ENCODE results near the gene PTPRN2. TPM values are rescaled to one million over a fixed set of nuclear protein-coding genes. Genes with fewer than 3 reads are reported as not detected.

Gene PTPRN2
- total RNA-seq, 2 experiments from 2014 or later: 0.46 to 0.51 TPM

DNA sequence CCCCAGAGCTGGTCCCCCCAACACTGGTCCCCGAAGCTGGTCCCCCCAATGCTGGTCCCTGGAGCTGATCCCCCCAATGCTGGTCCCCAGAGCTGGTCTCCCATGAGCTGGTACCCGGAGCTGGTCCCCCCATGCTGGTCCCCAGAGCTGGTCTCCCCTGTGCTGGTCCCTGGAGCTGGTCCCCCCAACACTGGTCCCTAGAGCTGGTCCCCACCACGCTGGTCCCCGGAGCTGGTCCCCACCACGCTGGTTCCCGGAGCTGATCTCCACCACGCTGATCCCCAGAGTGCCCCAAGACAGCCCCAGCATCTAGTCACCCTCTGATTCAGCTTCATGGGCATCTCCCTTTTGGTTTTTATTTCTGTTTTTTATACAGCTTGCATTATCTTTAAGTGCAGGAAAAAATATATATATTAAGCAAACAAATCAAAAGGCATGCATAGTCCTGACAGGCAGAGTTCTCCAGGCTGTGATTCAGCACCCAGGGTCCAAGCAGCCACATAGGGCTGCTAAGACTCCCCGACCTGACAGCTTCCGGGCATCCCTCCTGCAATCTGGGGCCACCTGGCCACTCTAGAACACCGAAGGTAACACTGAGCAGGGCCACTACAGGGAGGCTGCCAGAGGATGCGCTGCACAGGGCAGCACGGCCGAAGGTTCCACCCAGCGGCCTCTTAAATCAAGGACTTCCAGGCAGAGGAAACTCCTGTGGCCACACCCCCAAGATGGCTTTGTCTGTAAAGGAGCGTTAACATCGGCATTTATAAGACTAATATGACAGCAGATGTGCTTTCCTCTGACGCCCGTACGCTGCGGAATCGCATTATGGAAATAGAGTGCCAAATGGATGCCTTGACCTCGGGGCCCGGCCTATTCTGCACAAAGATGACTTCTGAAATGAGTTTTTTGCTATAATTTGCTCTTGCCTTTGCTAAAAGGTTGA lies 215.0 kb downstream of the PTPRN2 start:
- no peaks in the 10 kb centered on the region for H3K9me3 Mint-ChIP-seq (ENCODE audit: low read depth)
- H3K27ac Mint-ChIP-seq: no peak overlapping the region
- ATAC-seq (no peak), DNase-seq (no peak)
- ChIA-PET CTCF (no interaction called here), POLR2A (no interaction called here)
- intact Hi-C loops (cut with DNase I, micrococcal nuclease): no loop called here
- H3K4me3 Mint-ChIP-seq: no peak overlapping the region
- H3K4me1 Mint-ChIP-seq: peaks cover 9% of the 10 kb centered on the region
- H3K36me3 Mint-ChIP-seq (ENCODE audit: low read depth): no peaks in the 10 kb centered on the region
- H3K27me3 Mint-ChIP-seq: peaks cover 9% of the 10 kb centered on the region

DNA sequence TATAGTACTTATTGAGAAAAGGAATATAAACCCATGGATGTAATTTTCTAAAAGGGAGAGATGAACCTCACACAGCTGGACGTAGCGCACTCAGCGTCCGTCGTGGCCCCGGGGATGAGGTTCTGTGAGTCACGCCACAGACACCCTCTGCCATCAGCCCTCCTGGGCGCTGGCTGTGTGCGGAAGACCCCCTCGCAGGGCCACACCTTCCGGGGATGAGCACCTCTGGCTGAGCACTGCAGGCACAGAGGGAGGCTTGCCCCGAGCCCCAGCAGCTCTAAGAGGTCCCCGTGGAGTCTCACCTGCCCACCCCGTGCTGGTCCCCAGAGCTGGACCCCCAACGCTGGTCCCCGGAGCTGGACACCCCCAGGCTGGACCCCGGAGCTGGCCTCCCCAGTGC lies 215.8 kb downstream of the PTPRN2 start:
- POLR2A ChIA-PET: no interaction called here
- DNase-seq (no peak), ATAC-seq (no peak)
- Mint-ChIP-seq H3K9me3 (ENCODE audit: low read depth) (no peaks in the 10 kb centered on the region), H3K4me3 (no peak overlapping the region), H3K27me3 (peaks cover 9% of the 10 kb centered on the region), H3K36me3 (ENCODE audit: low read depth) (no peaks in the 10 kb centered on the region), H3K27ac (no peak overlapping the region), H3K4me1 (peaks cover 7% of the 10 kb centered on the region)
- intact Hi-C loops (cut with DNase I, micrococcal nuclease): no loop called here
- CTCF ChIA-PET: no interaction called here

DNA sequence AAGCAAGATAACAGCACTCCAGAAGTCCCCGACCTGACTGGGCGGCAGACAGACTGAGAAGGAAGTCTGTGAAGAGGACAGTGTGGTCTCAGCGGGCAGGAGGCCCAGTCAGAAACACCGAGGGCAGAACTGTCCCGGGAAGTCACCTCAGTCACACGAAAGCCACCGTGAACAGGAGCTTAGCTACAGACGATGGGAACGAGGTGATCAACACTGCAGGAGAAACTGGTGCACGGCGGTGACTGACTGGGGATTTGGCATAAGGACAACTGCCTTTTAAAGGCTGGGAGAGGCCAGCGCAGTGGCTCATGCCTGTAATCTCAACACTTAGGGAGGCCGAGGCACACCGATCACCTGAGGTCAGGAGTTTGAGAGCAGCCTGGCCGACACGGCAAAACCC lies 217.8 kb downstream of the PTPRN2 start:
- no peak for ATAC-seq
- CTCF ChIA-PET: interaction anchor here (0.8 kb wide), 1 partner anchor 18 kb away, joined by 3 read pairs; no protein-coding TSS in a partner anchor
- H3K27ac Mint-ChIP-seq: no peak overlapping the region
- peaks cover 9% of the 10 kb centered on the region for H3K27me3 Mint-ChIP-seq
- POLR2A ChIA-PET: no interaction called here
- DNase-seq: no peak
- no peaks in the 10 kb centered on the region for H3K36me3 Mint-ChIP-seq (ENCODE audit: low read depth)
- intact Hi-C loops (cut with DNase I, micrococcal nuclease): no loop called here
- H3K9me3 Mint-ChIP-seq (ENCODE audit: low read depth): no peaks in the 10 kb centered on the region
- no peak overlapping the region for H3K4me3 Mint-ChIP-seq
- no peaks in the 10 kb centered on the region for H3K4me1 Mint-ChIP-seq

DNA sequence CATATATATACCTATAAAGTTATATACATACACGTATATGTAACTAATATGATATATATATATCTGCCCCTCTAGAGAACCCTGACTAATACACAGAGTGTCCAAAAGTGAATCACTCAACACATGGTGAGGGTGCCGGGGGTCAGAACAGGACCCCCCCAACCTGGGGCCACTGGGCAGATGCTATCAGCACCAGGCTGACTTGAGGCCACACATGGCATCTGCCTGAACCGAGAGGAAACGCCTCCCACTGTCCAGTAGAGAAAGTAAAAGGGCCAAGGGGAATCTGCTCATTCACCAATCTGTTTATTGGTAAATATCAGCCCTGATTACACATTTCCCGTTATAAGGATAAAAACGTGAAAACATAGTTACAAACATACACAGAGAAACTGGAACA lies 218.3 kb downstream of the PTPRN2 start:
- Mint-ChIP-seq H3K36me3 (ENCODE audit: low read depth) (no peaks in the 10 kb centered on the region), H3K27me3 (peaks cover 5% of the 10 kb centered on the region), H3K9me3 (ENCODE audit: low read depth) (no peaks in the 10 kb centered on the region), H3K4me3 (no peak overlapping the region), H3K27ac (no peak overlapping the region), H3K4me1 (no peaks in the 10 kb centered on the region)
- intact Hi-C loops (cut with DNase I, micrococcal nuclease): no loop called here
- POLR2A ChIA-PET: no interaction called here
- ATAC-seq (no peak), DNase-seq (no peak)
- CTCF ChIA-PET: no interaction called here

DNA sequence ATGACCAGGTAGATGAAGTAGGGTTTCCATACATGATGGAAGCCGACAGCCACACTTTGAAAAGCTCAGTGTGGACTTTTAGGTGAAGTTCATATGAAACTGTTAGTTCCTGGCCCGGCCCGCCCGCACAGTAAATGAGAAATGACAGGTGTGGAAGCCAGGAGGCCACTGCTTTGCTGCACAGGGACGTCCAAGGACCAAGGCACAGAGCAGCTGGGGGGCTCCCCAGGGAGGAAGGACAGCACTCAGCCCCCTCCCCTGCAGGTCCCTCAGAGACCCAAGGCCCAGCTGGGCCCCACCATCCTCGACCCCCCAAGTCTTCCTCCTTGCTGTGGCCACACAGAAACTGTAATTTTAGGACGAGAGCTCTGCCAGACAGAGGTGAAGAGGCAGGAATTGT lies 219.2 kb downstream of the PTPRN2 start:
- peaks cover 3% of the 10 kb centered on the region for H3K27me3 Mint-ChIP-seq
- intact Hi-C loops (cut with DNase I, micrococcal nuclease): no loop called here

DNA sequence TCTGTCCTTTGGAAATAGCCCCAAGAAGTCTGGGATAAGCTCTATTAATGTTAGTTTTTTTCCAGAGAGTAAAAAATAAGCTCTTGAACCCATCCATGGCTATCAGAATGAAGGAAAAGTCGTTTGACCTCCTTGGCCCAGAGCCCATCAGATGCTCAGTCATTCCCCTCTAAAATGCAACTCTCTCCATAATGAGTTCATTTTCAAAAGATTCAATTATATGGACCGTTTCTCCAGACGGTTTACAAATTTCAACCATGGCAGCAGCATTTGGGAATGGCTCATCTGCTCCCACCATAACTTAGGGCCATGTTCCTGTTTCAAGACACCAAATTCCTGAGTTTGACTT lies 220.0 kb downstream of the PTPRN2 start:
- ChIA-PET POLR2A (no interaction called here), CTCF (interaction anchor here (0.7 to 0.8 kb wide), 2 partner anchors 60 to 1616 kb away, joined by 3 to 4 read pairs; no protein-coding TSS in a partner anchor)
- Mint-ChIP-seq H3K27me3 (peaks cover 3% of the 10 kb centered on the region), H3K9me3 (ENCODE audit: low read depth) (no peaks in the 10 kb centered on the region), H3K4me1 (no peaks in the 10 kb centered on the region), H3K4me3 (no peak overlapping the region), H3K36me3 (ENCODE audit: low read depth) (no peaks in the 10 kb centered on the region), H3K27ac (no peak overlapping the region)
- ATAC-seq (no peak), DNase-seq (no peak)
- intact Hi-C loops (cut with DNase I, micrococcal nuclease): no loop called here

More for the DNA sequence above, 219.2 kb downstream of the PTPRN2 start:
- Mint-ChIP-seq H3K4me3 (no peak overlapping the region), H3K36me3 (ENCODE audit: low read depth) (no peaks in the 10 kb centered on the region), H3K4me1 (no peaks in the 10 kb centered on the region), H3K27ac (no peak overlapping the region), H3K9me3 (ENCODE audit: low read depth) (no peaks in the 10 kb centered on the region)
- ChIA-PET CTCF (no interaction called here), POLR2A (no interaction called here)
- ATAC-seq: no peak
- no peak for DNase-seq

DNA sequence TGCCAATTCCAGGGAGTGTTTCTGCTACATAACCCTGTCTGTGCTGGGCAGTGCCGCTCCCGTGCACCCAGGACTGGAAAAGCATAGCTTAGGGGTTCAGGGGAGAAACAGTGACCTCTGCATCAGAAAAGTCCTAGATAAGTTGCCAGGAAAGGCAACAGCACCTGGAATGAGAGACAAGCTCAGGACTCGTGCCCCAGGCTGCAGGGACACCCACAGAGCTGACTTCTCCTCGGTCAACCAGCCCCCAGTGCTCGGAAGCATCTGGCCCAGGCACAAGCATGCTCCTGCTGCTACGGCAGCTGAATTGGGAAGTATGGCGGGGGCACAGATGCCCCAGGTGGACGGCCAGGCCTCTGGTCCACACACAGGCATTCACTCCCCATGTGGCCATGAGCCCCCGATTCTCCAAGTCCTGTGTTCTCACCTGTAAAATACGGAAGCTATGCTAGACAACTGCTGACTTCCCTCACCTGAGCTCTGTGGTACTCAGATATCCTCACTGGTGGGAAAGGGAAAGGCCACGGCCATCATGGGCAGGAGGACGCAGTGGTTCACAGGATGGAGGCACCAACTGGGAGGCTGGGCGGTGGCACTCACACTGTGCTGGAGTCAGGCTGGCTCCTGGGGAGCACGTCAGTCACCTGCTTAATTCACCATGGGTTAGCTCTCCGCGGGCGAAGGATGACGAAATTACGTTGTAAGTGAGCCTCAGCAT lies 220.5 kb downstream of the PTPRN2 start:
- no peak for ATAC-seq
- Mint-ChIP-seq H3K36me3 (ENCODE audit: low read depth) (no peaks in the 10 kb centered on the region), H3K27ac (no peak overlapping the region), H3K27me3 (peaks cover 3% of the 10 kb centered on the region), H3K4me3 (no peak overlapping the region), H3K9me3 (ENCODE audit: low read depth) (no peaks in the 10 kb centered on the region), H3K4me1 (no peaks in the 10 kb centered on the region)
- CTCF ChIA-PET: interaction anchor here (0.6 to 0.8 kb wide), 3 partner anchors 59 to 1615 kb away, joined by 3 to 4 read pairs (median 3); no protein-coding TSS in a partner anchor
- intact Hi-C loops (cut with DNase I, micrococcal nuclease): no loop called here
- POLR2A ChIA-PET: no interaction called here
- no peak for DNase-seq

DNA sequence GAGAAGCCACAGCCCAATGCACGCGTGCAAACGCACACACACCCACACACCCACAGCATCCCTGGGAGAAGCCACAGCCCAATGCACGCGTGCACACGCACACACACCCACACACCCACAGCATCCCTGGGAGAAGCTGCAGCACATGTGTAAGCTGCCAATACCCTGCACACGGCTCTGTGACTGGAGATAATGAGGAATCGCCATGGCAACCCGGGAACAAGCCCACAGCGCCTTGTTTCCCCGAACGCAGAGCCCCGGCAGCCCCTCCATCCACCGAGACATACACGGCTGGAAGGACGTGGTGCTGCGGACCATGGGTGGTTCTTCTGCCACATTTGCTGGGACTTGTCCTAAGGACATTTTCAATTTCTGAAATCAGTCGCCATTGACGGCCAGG lies 221.3 kb downstream of the PTPRN2 start:
- peaks cover 3% of the 10 kb centered on the region for H3K27me3 Mint-ChIP-seq
- CTCF ChIA-PET: interaction anchor here (0.6 kb wide), 1 partner anchor 1305 kb away, joined by 3 read pairs; no protein-coding TSS in a partner anchor
- H3K9me3 Mint-ChIP-seq (ENCODE audit: low read depth): no peaks in the 10 kb centered on the region
- DNase-seq (no peak), ATAC-seq (no peak)
- H3K4me1 Mint-ChIP-seq: no peaks in the 10 kb centered on the region
- POLR2A ChIA-PET: no interaction called here
- no peak overlapping the region for H3K27ac Mint-ChIP-seq
- no peak overlapping the region for H3K4me3 Mint-ChIP-seq
- no peaks in the 10 kb centered on the region for H3K36me3 Mint-ChIP-seq (ENCODE audit: low read depth)
- intact Hi-C loops (cut with DNase I, micrococcal nuclease): no loop called here

DNA sequence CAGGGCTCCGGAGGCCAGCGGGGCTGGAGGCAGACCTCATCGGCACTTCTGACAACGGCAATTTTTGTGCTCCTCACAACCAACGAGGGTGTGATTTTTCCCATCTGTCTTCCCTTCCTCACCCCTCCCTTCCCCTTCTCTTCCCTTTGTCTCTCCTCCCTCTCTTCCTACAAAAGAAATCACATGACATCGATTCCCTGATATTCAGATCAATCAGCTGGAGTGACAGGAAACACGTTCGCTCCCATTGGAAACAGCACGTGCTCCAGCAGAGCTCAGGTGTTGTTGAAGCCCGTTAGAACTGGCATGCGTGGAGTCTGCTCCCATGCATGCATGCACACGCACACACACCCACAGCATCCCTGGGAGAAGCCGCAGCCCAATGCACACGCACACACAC lies 222.4 kb downstream of the PTPRN2 start:
- Mint-ChIP-seq H3K4me1 (no peaks in the 10 kb centered on the region), H3K27me3 (peaks cover 3% of the 10 kb centered on the region), H3K36me3 (ENCODE audit: low read depth) (no peaks in the 10 kb centered on the region), H3K4me3 (no peak overlapping the region), H3K27ac (no peak overlapping the region), H3K9me3 (ENCODE audit: low read depth) (no peaks in the 10 kb centered on the region)
- CTCF ChIA-PET: no interaction called here
- POLR2A ChIA-PET: no interaction called here
- ATAC-seq (no peak), DNase-seq (no peak)
- intact Hi-C loops (cut with DNase I, micrococcal nuclease): no loop called here

DNA sequence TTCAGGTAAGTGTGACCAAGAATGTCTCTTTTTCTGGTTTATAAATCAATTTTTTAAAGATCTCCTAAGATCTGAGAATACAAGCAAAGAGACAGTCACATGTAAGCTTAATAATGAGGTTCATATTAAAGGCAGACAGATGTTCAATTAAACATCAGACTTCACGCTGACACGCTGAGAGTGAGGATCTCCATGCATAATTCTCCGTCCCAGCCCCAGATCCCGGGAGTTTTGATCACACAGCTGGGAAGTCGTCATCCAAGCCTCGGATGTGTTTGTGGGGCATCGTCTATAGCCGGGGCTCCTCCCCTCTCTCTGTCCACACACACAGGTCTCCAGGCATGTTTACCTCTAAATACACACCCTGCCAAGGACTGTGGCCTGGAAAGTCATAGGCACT lies 223.2 kb downstream of the PTPRN2 start:
- CTCF ChIA-PET: no interaction called here
- intact Hi-C loops (cut with DNase I, micrococcal nuclease): no loop called here
- no peak overlapping the region for H3K27ac Mint-ChIP-seq
- no peaks in the 10 kb centered on the region for H3K36me3 Mint-ChIP-seq (ENCODE audit: low read depth)
- peaks cover 3% of the 10 kb centered on the region for H3K27me3 Mint-ChIP-seq
- POLR2A ChIA-PET: no interaction called here
- H3K4me1 Mint-ChIP-seq: no peaks in the 10 kb centered on the region
- H3K4me3 Mint-ChIP-seq: no peak overlapping the region
- DNase-seq (no peak), ATAC-seq (no peak)
- no peaks in the 10 kb centered on the region for H3K9me3 Mint-ChIP-seq (ENCODE audit: low read depth)

DNA sequence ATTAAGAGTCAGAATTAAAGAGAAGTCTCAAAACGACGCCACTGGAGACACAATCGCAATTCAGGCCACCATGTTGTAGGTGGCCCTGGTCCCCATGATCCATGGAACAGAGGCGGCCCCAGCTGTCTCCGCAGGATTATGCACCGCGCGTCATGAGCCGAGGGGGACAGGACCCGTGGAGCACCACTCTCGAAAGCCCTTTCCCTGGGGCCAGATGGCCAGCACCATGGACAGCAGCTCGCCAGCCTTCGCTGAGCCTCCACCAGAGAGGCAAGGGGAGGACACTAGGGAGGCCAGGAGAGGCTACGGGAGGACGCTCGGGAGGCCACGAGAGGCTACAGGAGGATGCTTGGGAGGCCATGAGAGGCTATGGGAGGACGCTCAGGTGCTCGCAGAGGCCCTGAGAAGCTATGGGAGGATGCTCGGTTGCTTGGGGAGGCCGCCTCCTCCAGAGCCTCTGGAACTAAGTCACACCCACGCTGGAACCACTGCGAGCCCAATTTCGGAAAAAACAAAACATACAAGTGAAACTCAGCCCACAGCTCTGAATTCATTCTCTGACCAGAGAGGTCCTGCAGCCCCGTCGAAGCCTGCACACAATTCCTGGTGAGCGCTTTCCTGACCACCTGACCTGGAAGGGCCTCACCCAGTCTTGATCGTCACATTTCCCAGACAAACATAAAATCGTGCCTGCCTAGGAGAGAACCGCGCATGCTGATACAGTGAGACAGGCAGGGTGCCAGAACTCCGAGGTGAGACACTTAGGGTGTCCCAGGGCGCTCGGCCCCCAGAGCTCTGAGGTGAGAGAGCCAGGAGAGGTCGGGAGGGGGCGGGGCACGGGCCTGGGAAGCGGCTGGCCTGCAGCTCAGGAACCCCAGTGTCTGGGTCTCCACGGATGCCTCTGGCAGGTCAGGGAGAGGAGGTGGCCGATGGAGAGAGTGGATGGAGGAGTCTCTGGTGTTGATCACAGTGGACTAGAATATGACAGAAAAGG lies 224.4 kb downstream of the PTPRN2 start:
- peak; percentile 23 for DNase-seq
- Mint-ChIP-seq H3K27me3 (no peaks in the 10 kb centered on the region), H3K9me3 (ENCODE audit: low read depth) (no peaks in the 10 kb centered on the region), H3K4me3 (no peak overlapping the region), H3K4me1 (no peaks in the 10 kb centered on the region), H3K36me3 (ENCODE audit: low read depth) (no peaks in the 10 kb centered on the region), H3K27ac (no peak overlapping the region)
- no peak for ATAC-seq
- ChIA-PET POLR2A (no interaction called here), CTCF (no interaction called here)
- intact Hi-C loops (cut with DNase I, micrococcal nuclease): no loop called here
